A673 (cell line): ENCODE results near the gene DNMT3A. TPM values are rescaled to one million over a fixed set of nuclear protein-coding genes. Genes with fewer than 3 reads are reported as not detected.

Source experiments
- BruUV-seq: library from RNA; stranded (reverse); fragments of 400-500 nt; replicated peaks from 2 replicates; lab custom pipeline; 2021; lab: Mats Ljungman, UMichigan
- CTCF ChIA-PET: fragments of 300-600 bp; sonication (Branson Sonifier 250); formaldehyde crosslinking; loops from one replicate; lab custom pipeline; 2022; ENCODE audit warnings: antibody characterized with exemption; lab: Charles Lee
- POLR2A ChIA-PET: fragments of 300-600 bp; sonication (Branson Sonifier 250); formaldehyde crosslinking; loops from one replicate; lab custom pipeline; 2022; ENCODE audit warnings: antibody characterized with exemption; ENCODE audit not compliant: low non-redundant PET; lab: Charles Lee
- DNase-seq: peaks from one replicate; pipeline ENCODE4 v3.0.0-alpha.2; 2015; ENCODE audit warnings: low spot score
- H3K27ac ChIP-seq: fragments of 200-600 bp; sonication (generic); 2 replicates; pipeline ENCODE4 v1.5.1; 2016; ENCODE audit warnings: mixed run types, low read depth, mild to moderate bottlenecking, mixed read lengths, antibody characterized with exemption, low read length; ENCODE audit not compliant: poor library complexity, severe bottlenecking
- H3K27me3 ChIP-seq: fragments of 200-600 bp; sonication (generic); replicated peaks from 2 replicates; pipeline ENCODE4 v1.6.1; 2017; ENCODE audit warnings: mixed run types, low read depth, mild to moderate bottlenecking, mixed read lengths, antibody characterized with exemption, low read length; ENCODE audit not compliant: insufficient read depth, poor library complexity
- H3K36me3 ChIP-seq: fragments of 200-600 bp; sonication (generic); 2 replicates; pipeline ENCODE4 v1.6.1; 2016; ENCODE audit warnings: mixed run types, mild to moderate bottlenecking, mixed read lengths, antibody characterized with exemption, low read length; ENCODE audit not compliant: insufficient read depth, poor library complexity, severe bottlenecking
- H3K4me1 ChIP-seq: fragments of 200-600 bp; sonication (generic); 2 replicates; pipeline ENCODE4 v1.6.1; 2017; ENCODE audit warnings: mixed run types, mild to moderate bottlenecking, mixed read lengths, antibody characterized with exemption, low read length; ENCODE audit not compliant: insufficient read depth, poor library complexity, severe bottlenecking
- H3K4me3 ChIP-seq: fragments of 200-600 bp; sonication (generic); 2 replicates; pipeline ENCODE4 v1.5.1; 2016; ENCODE audit warnings: low read depth, mixed run types, mild to moderate bottlenecking, mixed read lengths, low read length; ENCODE audit not compliant: poor library complexity, severe bottlenecking
- H3K9me3 ChIP-seq: fragments of 200-600 bp; sonication (generic); 2 replicates; pipeline ENCODE4 v1.6.1; 2016; ENCODE audit warnings: mixed run types, low read depth, mild to moderate bottlenecking, mixed read lengths, antibody characterized with exemption, low read length; ENCODE audit not compliant: poor library complexity, severe bottlenecking
- CTCF ChIP-seq: fragments of 300-800, 200-600 bp; sonication (generic); conservative IDR thresholded peaks from 2 replicates; pipeline ENCODE4 v1.5.1; 2017; ENCODE audit warnings: low read depth, mild to moderate bottlenecking, antibody characterized with exemption, low read length, moderate library complexity, mixed read lengths
- EZH2 ChIP-seq: fragments of 200-600 bp; sonication (generic); IDR thresholded peaks from 2 replicates; pipeline ENCODE4 v1.6.1; 2017; ENCODE audit warnings: borderline replicate concordance, low read depth, mild to moderate bottlenecking, mixed read lengths, antibody characterized with exemption, low read length; ENCODE audit not compliant: poor library complexity, severe bottlenecking
- intact Hi-C: fragments of 100-400 bp; cut with micrococcal nuclease; formaldehyde crosslinking; loops from one replicate; pipeline ENCODE4 v1.10.0; 2022; ENCODE audit not compliant: unreplicated experiment
- total RNA-seq: library from RNA; stranded (reverse); gene quantifications from 2 replicates; pipeline ENCODE4 v1.2.3, GENCODE V29; 2021

Gene DNMT3A
- total RNA-seq, 1 experiment from 2014 or later = 109 TPM

- intact Hi-C loops = no loop called here
- Histone ChIP-seq H3K4me3 (no peak overlapping the region), H3K27me3 (no peaks in the 10 kb centered on the region), H3K36me3 (peaks cover 25% of the 10 kb centered on the region), H3K27ac (peak overlapping the region; percentile 41), H3K9me3 (no peaks in the 10 kb centered on the region), H3K4me1 (peaks cover 12% of the 10 kb centered on the region)
- ChIA-PET POLR2A (interaction anchor here (0.7 kb wide), 1 partner anchor 24 kb away, joined by 4 read pairs; no protein-coding TSS in a partner anchor), CTCF (interaction anchor here (0.6 to 1.5 kb wide), 7 partner anchors 12 to 1327 kb away, joined by 3 to 6 read pairs (median 4); no protein-coding TSS in a partner anchor)
- BruUV-seq = no TSS peak
- TF ChIP-seq EZH2 (no peak), CTCF (peak; percentile 79)
- DNase-seq = peak; percentile 92
Measured at GRCh38 chr2:25228848-25229278, 112.9 kb downstream of the DNMT3A start.

GRCh38 chr2:25227576-25227975, 114.1 kb downstream of the DNMT3A start:
- H3K36me3 ChIP-seq = peaks cover 12% of the 10 kb centered on the region
- H3K27me3 ChIP-seq = no peaks in the 10 kb centered on the region
- no peak for DNase-seq
- H3K27ac ChIP-seq = no peak overlapping the region
- no TSS peak for BruUV-seq
- H3K4me1 ChIP-seq = peaks cover 12% of the 10 kb centered on the region
- H3K9me3 ChIP-seq = no peaks in the 10 kb centered on the region
- ChIA-PET CTCF (no interaction called here), POLR2A (no interaction called here)
- TF ChIP-seq CTCF = no peak
- no peak for TF ChIP-seq EZH2
- intact Hi-C loops = no loop called here
- H3K4me3 ChIP-seq = no peak overlapping the region

- Histone ChIP-seq H3K4me1 (peaks cover 12% of the 10 kb centered on the region), H3K9me3 (no peaks in the 10 kb centered on the region), H3K27ac (no peak overlapping the region), H3K27me3 (no peaks in the 10 kb centered on the region), H3K4me3 (no peak overlapping the region), H3K36me3 (peaks cover 7% of the 10 kb centered on the region)
- ChIA-PET POLR2A (interaction anchor here (0.5 kb wide), 1 partner anchor 1325 kb away, joined by 20 read pairs; no protein-coding TSS in a partner anchor), CTCF (no interaction called here)
- BruUV-seq = no TSS peak
- no peak for DNase-seq
- intact Hi-C loops = no loop called here
- TF ChIP-seq CTCF (no peak), EZH2 (no peak)
Measured at GRCh38 chr2:25226827-25227226, 114.9 kb downstream of the DNMT3A start.
